GM18861 (cell line): ENCODE measurements around the gene TECR.
"Not testable (repeated sequence)": the region's sequence is repeated elsewhere in the genome, so short reads cannot be mapped to it uniquely, and the experiment has no call there.

Experiments used
- ATAC-seq: cut with Tn5 transposase; IDR thresholded peaks from one replicate; pipeline ENCODE4 v1.9.1; 2021; ENCODE audit not compliant: unreplicated experiment

The TECR gene

DNA sequence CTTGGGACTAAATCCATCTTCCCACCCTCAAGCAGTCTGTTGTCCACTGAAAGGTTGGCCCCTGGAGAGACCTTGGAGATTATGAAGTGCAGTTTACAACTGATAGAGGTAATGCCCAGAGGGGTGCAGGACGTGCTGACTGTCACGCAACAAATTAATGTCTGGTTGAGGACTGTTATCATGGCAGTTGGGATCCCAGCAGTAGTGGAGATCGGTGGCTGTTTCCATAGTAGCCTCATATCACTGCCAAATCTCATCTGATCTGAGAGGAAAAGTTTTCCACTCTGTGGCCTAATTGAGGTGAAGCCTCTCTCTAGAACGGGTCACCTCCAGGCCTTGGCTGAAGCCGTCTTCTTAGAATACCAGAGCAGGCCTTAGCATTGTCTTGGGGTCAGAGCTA lies 4.1 kb downstream of the TECR start:
- ATAC-seq = no peak

- ATAC-seq = no peak
These were observed 7.7 kb downstream of the TECR start for GRCh38 chr19:14536926-14537692.

DNA sequence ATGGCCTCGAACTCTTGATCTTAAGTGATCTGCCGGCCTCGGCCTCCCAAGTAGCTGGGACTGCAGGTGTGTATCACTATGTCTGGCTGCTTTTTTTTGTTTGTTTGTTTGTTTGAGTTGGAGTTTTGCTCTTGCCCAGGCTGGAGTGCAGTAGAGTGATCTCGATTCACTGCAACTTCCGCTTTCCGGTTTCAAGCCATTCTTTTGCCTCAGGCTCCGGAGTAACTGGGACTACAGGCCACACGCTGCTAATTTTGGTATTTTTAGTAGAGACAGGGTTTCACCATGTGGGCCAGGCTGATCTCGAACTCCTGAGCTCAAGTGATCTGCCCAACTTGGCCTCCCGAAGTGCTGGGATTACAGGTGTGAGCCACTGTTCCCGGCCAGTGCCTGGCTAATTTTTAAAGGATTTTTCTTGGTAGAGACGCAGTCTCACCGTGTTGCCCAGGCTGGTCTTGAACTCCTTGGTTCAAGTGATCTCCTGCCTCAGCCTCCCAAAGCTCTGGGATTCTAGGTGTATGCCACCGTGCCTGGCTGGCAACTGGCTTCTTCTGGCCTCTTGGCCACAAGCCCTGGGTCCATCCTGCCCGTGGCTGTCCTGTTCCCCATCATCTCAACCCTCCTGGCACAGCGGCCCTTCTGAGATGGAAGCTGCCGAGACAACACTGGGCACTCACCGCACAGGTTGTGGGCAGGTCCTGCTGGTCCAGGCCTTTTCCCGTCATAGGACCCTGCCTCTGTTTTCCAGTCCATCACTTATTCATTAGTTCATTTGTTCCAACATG lies 11.5 kb downstream of the TECR start:
- no peak for ATAC-seq

DNA sequence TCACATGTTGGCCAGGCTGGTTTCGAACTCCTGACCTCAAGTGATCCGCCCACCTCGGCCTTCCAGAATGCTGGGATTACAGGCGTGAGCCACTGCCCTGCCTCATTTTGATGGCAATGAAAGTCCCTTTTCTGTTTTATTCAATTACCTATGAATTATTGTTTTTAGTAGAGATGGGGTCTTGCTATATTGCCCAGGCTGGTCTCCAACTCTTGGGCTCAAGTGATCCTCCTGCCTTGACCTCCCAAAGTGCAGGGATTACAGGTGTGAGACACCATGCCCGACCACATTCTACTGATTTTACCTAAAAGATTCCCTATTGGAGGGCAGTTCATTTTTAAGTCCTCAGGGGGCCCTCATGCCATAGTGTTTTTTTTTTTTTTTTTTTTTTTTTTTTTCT lies 12.6 kb downstream of the TECR start:
- ATAC-seq = not testable (repeated sequence)

GRCh38 chr19:14542711-14543328 lies 13.4 kb downstream of the TECR start:
- no peak for ATAC-seq

GRCh38 chr19:14544047-14544446 lies 14.7 kb downstream of the TECR start:
- ATAC-seq = no peak

DNA sequence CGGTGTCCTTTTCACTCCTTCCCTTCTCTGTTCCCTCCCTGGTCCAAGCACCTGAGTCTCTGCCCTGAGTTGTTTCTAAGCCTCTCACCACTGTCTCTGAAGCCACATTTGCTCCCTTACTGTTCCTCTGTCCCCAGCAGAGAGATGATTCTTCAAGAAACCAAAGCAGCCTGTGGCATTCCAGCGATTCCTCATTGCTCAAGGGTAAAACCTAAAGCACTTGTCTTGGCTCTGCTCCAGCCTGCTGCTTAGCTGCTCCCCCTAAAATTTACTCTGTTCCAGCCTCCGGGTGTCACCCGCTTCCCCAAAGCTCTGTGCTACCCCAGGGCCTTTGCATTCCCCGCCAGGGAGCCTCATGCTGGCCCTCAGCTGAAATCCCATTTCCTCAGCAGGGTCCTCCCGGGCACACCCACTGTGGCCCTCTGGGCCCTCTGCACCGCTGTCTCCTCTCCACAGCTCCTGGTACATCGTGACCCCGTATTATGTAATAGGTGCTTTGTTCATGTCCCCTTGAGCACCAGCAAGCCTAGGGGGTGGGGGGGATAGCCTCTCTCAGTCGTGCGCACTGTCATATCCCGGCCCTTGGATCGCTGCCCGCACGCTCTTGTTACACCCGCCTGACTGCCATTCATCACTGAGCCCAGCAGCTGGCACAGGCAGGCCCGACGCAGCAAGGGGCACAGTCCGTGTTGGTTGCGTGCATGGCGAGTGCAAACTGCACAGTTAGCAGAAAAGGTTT lies 15.8 kb downstream of the TECR start:
- ATAC-seq = no peak

DNA sequence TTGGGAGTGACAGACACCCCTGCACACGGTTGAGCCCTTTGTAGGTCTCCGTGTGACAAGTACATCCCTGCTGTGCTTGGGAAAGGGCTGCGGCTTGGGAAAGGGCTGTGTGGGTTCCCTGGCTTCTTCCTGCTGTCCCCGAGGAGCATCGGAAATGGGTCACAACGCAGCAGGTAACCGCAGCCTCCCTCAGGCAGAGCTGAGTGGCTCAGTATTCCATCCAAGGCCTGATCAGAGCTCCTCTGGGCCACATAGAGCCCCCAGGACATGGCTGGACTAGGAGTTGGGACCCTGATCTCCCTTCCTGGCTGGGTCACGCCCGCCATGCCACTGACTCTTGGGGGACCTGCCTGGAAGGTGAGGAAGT lies 16.3 kb downstream of the TECR start:
- ATAC-seq = no peak

GRCh38 chr19:14550201-14550754 lies 20.9 kb downstream of the TECR start:
- no peak for ATAC-seq

- peak; percentile 56 for ATAC-seq
These were observed 22.0 kb downstream of the TECR start for GRCh38 chr19:14551134-14552005.

GRCh38 chr19:14552006-14552360 lies 22.6 kb downstream of the TECR start:
- not testable (repeated sequence) for ATAC-seq

- ATAC-seq = no peak
These were observed 23.9 kb downstream of the TECR start for GRCh38 chr19:14553042-14553938.

DNA sequence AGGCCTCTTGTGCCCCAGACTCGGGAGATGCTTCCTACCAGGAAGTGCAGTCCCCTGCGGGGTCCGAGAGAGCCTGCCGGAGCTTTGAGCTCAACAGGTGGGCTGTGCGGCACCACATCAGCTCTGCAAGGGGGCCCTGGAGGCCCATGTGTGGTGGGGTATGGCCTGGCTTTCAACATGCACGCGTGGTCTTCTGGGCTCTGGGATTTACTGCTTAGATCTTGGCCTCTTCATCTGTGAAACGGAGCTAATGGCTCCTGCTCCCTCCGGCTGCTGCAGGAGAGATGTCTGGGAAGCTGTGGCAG lies 24.5 kb downstream of the TECR start:
- ATAC-seq = no peak

GRCh38 chr19:14554382-14554812 lies 25.0 kb downstream of the TECR start:
- no peak for ATAC-seq

DNA sequence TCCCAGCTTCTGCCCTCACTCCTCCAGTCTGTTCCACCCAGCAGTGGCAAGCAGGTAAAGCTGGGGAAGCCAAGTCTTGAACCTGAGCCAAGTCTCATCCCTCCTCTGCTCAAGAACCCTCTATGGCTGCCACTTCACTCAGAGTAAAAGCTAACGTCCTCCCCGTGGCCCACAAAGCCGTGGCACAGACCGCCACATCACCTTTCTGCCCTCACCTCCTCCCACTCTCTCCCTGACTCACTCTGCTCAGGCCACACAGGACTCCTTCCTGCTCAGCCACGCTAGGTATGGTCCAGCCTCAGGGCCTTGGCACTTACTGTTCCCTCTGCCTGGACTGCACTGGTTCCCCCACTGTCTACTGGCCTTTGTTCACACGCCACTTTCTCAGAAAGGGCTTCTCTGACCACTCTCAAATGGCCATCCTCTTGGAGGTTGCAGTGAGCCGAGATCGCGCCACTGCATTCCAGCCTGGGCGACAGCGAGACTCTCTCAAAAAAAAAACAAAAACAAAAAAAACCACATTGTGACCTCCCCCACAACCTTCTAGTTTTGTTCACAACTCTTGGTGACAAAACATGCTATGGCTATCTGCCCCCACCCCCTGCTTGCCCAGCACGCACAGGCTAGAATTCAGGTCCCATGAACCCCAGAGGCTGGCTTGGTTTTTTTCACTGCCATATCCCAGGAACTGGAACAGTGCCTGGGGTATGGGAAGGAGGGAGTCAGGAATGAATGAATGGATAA lies 26.7 kb downstream of the TECR start:
- ATAC-seq = no peak

DNA sequence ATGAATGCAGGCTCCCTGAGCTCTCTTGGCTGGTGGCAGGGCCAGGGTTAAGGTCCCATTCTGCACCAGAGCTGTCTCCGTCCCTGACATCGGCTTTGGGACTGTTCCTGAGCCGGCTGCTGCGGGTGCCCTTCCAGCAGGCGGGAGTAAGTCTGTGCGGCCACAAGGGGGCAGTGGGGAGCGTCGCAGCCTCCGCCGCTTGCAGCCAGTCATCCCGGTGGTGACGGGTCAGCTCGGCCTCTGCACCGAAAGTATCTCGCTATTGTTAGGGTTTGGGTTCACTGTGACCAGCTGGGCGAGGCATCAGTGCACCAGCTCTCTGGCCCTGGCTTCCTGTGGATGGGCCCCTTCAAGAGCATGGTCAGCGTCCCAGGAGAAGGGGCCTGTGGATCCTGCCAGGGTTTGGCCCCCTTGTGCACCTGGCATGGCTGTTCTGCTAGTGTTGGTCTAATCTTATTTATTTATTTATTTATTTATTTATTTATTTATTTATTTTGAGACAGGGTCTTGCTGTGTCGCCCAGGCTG lies 27.3 kb downstream of the TECR start:
- ATAC-seq = no peak

DNA sequence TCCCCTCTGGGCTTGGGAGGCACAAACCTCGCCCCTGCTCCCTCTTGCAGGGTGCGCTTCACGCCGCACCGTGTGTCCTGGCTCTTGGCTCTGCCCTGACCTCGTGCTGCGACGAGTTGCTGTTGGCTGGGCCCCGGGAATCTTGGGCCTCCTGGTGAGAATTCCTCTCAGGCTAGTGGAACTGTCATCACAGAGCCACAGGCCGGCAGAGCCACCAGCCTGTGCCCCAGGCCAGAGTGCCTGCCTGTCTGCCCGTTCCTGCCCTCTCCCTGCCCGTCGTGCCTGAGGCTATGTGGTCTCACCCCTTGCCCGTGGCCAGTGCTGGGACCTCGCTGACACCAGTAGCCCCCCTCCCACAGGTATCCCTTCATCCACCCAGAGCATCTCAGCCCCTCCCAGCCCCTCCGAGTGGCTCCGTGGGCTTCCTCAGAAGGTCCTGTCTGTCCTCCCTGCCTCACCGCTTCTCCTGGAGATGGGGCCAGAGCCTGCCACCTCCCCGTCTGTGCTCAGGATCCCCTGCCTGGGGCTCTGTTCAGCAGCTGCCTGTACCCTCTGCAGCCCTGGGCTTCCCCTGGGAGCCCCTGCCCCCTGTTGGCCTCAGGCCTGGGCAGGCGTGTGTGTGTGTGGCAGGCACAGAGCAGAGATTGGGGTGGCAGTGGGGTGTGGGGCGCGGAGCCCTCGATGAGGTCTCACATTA lies 29.1 kb downstream of the TECR start:
- ATAC-seq = no peak
